Measurements from ENCODE around the gene FIP1L1.

FIP1L1 gene

DNA sequence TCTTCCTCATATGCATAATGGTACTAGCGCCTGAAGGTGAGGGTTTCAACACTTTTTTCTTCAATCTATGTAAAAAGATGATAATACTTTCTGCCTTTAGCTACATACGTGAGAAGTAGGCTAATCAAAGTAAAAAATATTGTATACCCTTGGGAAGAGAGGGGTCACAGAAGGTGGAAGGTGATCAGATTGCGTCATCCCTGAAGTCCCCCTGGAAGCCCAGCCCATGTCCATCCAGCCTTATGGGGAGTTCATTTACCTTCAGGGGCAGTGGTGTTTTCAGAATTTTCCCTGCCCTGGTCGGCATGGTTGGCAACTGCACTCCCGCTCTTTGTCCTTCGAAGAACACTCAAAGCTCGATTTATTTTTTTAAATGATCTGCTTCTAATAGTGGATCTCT, 129.6 kb downstream of the FIP1L1 start:
- DNase-seq = no peak

GRCh38 chr4:53507671-53508286, 130.3 kb downstream of the FIP1L1 start:
- DNase-seq = no peak

DNA sequence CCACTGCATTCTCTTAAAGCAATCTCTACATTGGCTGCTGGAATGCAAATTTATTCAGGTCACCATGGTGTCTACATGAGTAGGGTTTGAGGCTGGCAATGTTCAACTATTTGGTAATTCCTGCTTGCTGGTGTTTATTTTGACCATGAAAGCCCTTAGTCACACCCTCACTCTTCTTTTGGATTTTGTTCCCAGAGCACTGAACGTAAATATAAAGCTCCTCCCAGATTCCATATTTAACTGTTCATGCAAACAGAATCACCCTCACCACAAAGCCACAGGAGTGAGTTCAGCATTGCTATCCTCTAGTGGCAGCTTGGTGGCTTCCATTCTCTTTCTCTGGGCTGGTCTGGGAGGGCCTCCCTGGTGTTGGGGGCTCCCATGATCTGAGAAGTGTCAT, 131.0 kb downstream of the FIP1L1 start:
- DNase-seq = no peak

DNA sequence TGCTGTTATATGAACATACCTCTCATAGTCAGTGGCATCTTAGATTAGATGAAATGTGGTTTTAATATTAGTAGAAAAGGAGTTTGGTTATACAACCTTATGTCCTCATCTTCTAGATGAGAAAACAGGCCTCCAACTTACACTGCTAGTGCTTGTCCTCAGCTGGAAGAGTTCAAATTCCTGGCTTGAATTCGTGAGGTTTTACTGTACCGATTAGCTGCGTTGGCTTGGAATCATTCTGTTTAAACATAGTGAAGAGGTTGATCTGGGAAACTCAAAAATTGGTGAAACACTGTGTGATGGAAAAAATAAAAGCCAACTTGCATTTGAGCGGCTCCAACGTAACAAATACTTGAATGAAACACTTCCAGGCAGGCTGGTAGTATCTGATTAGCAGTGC, 132.9 kb downstream of the FIP1L1 start:
- DNase-seq = no peak

Data from stimulated activated naive CD4-positive, alpha-beta T cell treated with Interleukin-2 at 50 U/mL for 16 hours (primary cell).